B cell (primary cell): ENCODE results near the gene OR4N2.
"Not testable (repeated sequence)": the region's sequence is repeated elsewhere in the genome, so short reads cannot be mapped to it uniquely, and the experiment has no call there.

Experiments used
- CTCF ChIP-seq: fragments of 200-600 bp; IDR thresholded peaks from one replicate; pipeline ENCODE4 v1.8.0; 2022; ENCODE audit warnings: antibody characterized with exemption, mild to moderate bottlenecking
- EZH2 ChIP-seq: IDR thresholded peaks from 2 replicates; pipeline ENCODE4 v1.6.1; 2012; ENCODE audit warnings: borderline replicate concordance, low read depth, mild to moderate bottlenecking, moderate library complexity, low read length; ENCODE audit not compliant: insufficient read depth, poor library complexity, severe bottlenecking

- TF ChIP-seq CTCF, EZH2: not testable (repeated sequence)
These were observed 31.1 kb upstream of the OR4N2 start for GRCh38 chr14:19772454-19772853.
